ENCODE results near the gene EFEMP2.

EFEMP2 gene

DNA sequence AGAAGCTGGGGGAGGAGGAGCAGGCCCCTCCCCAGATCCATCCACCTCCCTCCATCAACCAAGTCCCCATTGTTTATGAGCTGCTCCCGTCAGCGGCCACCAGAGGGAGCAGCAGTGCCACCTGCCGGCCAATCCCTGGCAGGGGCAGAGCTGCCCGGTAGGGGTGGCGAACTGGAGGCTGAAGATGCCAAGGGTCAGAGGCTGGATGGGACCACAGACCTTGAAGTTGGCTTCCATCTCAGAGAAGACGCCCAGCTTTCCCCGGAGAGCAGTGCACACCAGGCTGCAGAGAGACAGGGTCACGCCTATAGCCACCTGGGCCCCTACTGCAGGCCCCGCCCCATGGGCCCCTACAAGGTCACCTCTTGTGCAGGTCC, 12.1 kb upstream of the EFEMP2 start:
- peak; percentile 62 for DNase-seq

DNA sequence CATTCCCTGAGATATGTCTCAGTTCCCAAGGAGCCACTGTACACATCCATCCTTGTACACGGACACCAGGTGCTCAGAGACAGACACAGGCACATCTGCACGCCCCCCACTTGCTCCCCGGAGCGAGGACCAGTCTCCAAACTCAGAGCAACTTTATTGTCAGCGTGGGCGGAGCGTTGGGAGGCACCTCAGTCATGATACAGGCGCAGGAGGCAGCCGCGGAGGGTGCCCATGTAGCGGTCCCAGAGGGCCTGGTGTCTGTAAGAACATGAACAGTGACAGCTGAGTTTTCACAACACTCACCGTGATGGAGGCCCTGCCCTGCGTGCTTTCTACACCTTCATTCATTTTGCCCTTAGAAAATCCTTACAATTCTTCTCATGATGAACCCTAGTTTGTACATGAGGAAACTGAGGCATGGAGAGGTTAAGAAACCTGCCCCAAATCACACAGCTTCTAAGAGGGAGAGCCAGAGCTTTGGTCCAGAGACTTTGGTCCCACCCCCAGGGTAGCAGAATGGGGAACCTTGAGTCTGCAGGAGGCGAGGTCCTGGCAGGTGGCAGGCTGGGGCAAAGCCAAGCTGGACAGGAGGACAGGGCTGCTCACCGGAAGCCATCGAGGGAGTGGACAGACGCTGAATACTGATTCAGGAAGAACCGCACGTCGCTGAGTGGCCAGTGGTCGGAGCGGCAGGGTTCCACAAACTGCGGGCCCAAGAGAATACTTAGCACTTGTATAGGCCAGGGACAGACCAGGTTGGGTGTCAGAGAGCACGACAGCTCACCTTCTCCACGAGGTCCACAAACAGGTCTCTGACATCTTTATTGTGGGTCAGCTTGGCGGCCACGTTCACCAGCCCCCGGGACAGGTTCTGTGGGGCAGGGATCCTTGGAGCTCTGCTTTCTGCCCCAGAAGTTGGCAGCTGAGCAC, 11.5 kb upstream of the EFEMP2 start:
- no peak for DNase-seq

DNA sequence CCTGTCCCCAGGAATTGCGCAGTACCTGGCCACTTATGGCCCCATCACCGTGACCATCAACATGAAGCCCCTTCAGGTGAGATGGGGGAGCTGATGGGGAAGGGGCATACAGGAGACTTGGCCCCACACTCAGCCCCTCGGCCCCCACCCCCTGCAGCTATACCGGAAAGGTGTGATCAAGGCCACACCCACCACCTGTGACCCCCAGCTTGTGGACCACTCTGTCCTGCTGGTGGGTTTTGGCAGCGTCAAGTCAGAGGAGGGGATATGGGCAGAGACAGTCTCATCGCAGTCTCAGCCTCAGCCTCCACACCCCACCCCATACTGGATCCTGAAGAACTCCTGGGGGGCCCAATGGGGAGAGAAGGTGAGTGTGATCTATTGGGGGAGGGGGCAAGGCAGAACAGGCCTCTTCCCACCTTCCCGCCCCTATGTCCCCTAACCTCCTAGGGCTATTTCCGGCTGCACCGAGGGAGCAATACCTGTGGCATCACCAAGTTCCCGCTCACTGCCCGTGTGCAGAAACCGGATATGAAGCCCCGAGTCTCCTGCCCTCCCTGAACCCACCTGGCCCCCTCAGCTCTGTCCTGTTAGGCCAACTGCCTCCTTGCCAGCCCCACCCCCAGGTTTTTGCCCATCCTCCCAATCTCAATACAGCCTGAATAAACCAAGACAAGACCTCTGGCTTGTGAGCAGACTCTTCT, 10.6 kb upstream of the EFEMP2 start:
- no peak for DNase-seq

DNA sequence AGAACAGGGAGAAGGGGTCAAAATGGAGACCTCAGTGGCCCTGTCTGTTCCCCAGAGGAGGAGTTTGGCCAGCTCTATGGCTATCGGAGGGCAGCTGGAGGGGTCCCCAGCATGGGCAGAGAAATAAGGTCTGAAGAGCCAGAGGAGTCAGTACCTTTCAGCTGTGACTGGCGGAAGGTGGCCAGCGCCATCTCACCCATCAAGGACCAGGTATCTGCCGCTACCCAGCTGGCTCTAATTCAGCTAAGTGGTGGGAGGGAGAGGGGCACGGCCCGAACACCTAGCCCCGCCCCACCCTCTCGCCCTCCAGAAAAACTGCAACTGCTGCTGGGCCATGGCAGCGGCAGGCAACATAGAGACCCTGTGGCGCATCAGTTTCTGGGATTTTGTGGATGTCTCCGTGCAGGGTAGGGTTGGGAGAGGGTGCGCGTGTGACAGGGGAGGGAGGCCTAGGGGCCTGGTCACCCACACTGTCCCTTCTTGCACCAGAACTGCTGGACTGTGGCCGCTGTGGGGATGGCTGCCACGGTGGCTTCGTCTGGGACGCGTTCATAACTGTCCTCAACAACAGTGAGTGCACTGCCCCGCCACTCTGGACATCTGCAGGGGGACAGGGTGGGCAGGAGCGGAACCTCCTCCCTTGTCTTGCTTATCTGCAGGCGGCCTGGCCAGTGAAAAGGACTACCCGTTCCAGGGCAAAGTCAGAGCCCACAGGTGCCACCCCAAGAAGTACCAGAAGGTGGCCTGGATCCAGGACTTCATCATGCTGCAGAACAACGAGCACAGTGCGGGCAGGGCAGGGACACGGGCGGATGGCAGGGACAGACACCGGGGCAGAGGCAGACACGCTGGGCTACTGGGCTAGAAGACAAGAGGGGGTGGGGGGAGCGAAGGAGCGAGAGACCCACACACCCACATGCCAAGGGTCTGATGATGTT, 9.8 kb upstream of the EFEMP2 start:
- DNase-seq, result no peak

DNA sequence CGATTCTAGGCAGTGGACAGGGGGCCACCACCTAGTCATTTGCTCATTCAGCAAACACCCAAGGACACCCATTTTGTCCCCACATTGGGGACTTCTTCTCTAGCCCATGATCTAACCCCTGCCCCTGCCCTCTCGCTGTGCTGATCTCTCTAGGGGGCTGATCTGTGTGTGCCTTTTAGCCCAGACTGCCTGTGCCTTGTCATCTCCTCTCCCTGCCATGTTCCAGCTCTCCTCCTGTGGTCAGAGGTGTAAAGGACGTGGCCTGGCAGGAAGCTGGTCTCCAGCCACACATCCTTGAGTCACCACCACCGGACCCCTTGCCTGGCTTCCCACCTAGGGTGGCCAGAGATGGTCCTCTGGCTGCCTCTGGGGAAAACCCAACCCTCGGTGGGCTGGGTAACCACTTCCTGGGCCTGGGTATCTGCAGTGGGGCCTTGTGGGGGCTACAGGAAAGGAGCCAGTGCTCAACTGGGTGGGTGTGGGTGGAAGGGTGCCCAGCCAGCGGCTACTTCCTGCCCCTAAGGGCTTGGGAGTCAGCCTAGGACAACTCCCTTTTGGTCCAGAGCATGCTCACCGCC, 8.3 kb upstream of the EFEMP2 start:
- no peak for DNase-seq

DNA sequence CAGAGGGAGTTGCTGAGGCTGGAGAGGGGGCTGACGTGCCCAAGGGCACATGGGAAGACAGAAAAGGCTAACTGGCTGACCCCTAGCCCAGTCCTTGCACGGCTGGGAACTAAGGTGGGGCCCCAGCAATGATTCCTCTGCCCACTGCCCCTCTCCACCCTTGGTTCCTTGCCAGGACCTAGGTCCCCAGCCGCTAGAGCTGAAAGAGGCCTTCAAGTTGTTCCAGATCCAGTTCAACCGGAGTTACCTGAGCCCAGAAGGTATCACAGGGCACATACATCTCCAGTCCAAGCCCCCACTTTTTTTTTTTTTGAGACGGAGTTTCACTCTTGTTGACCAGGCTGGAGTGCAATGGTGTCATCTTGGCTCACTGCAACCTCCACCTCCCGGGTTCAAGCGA, 7.4 kb upstream of the EFEMP2 start:
- DNase-seq, result no peak

DNA sequence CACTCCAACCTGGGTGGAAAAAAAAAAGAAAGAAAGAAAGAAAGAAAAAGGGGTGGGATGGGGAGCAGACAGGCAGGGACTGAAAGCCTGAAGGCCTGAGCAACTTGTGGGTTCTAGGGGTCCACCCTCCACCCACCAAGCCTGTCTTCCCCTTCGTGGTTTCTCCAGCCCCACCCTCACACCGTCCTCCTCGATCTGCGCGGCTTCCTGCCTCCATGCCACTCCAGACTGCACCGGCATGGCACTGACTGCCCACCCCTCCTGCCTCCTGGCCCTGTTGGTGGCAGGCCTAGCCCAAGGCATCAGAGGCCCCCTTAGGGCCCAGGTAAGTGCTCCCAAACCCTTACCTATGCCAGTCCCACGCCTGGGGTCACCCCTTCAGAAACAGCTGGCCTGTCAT, 7.0 kb upstream of the EFEMP2 start, which contains the start of gene CTSW:
TSS of gene CTSW (plus strand) at position 221 of the 400 bp plus-strand sequence. CDS start at position 239, 18 bp downstream.
- DNase-seq, result no peak

DNA sequence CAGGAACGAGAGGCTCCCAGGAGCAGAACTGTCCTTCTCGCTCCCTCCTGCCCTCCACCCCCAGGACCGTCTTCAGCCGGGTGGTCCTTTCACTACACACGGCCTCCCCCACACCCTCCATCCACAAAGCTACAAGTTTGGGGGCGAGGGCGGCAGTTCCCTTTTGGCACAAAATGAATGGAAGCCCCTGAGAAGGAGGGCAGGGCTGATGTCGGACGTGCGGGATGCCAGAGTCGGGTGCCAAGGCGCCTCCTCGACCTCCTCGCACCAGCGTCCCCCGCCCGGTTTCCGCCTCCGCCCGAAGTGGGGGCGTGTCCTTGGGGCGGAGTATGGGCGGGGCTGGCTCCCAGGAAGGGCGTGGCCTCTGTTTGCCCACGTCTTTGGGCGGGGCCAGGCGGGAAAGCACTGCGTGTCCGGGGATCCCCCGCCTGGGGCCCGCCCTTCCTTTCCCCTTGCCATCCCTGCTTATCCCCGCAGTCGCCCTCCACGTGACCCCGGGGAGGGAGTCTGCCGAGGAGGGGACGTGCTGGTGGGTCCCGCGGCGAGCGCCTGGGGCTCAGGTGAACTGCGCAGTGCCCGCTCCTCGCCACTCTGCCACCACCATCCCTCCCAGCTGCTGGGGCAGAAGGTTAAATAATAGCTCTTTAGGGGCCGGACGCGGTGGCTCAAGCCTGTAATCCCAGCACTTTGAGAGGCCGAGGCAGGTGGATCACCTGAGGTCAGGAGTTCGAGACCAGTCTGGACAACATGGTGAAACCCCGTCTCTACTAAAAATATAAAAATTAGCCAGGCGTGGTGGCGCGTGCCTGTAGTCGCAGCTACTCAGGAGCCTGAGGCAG, 937 bp upstream of the EFEMP2 start:
- DNase-seq, result peak; percentile 92

DNA sequence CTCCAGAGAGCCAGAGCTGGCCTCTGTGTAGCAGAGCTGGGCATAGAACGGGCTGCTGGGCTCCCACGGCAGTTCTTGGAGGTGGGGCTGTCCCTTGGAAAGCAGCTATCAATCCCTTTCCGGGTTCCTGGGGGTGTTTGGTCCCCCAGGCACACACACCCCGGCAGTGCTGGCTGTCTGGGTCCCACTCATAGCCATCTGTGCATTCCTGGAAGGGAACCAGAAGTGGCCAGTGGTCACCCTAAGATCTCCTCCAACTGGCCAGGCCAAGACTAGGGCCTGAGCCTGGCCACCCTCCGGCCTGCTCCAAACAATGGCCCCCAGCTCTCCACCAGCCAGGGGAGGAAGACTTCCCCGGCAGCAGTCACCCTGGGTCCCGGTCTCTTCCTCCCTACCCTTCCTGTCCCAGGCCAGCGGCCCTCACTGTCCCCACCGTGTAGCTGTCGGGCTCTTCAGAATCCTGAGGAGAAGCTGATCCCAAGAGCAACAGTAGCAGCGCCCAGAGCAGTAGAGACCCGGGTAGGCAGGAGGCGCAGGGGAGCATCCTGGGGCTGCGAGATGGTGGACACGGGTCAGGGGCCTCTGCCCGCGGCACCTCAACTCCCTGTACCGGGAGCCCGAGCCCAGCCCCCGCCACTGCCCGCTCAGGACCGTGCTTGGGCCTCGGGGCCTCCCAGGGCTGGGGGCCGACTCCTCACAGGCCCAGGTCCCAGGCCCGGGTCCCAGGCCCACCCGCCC, 620 bp downstream of the EFEMP2 start:
- no peak for DNase-seq

DNA sequence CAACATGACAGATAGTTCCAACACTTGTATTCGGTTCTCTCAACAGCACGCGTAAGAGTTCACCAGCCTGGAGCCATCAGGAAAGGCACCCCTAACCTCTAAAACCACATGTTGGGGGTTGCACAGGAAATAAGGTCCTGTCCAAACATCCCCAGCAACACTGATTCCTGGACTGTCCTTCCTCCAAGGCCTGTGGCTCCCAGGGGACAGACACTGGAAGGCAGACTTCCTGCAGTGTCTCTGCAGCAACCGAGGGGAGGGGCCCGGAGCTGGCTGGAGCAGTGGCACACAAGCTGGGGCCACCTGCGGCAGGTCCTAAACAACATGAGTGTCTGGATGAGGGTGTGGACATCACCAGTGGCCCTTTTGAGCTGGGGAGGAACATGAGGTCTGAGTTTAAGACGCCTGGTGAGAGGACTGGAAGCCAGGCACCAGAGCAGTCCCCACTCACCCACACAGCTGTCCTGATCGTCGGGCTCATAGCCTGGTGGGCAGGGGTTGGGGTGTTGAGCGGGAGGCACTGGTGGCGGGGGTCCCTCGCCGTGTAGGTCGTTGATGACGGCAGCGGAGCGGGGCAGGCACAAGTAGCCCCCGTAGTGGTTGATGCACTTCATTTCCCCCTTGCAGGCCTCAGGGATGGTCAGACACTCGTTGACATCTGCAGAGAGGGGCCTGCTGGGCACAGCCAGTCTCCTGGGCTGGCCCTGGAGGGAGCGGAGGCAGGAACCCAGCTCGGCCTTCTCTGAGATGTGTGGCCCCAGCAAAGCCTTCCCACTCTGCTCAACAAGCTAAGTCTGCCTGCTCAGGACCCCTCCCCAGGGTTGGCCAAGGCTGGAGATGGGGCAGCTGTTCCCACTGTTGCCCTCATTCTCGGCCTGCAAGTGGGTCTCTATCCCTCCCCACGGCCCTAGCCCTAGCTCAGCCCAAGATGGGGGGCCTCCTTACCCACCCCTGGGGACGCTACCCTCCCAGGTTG, 1.6 kb downstream of the EFEMP2 start:
- no peak for DNase-seq

DNA sequence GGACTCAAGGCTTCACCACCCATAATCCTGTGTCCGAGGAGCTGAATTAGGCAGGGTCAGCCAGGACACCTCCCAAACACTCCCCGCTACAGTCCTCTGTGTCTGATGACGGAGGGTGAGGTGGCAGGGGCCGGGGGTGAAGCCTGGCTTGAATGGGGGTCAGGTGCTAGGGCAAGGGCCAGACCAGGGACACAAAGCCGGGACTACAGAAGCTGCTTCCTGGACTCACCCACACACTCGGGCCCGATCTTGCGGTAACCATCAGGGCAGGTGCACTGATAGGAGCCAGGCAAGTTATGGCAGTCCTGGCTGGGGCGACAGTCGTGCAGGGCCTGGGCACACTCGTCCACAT, 2.3 kb downstream of the EFEMP2 start:
- no peak for DNase-seq

DNA sequence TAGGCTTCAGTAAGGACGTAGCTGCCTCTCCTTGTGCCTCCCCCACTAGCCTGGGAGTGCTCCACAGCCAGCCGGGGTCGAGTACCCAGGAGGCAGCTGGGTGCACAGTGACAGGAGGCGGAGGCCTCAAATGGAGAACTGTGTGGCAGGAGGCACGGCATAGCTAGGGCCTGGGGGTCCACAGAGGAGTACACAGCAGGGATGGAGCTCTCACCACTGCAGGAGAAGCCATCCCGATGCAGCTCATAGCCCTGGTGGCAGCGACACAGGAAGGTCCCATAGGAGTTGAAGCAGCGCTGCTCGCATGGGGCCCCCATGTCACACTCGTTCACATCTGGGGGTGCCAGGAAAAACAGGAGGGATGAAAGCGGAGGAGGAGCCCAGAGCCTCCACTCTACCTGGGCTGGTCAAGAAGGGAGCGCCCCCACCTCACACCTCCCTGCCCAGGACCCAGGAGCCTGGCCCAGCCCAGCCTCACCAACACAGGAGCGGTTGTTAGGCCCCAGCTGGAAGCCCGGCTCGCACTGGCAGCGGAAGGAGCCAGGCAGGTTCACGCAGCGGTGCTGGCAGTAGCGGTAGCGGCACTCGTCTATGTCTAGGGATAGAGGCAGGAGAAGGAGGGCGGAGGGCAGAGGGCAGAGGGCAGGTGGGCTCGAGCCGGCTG, 2.8 kb downstream of the EFEMP2 start:
- DNase-seq, result no peak

DNA sequence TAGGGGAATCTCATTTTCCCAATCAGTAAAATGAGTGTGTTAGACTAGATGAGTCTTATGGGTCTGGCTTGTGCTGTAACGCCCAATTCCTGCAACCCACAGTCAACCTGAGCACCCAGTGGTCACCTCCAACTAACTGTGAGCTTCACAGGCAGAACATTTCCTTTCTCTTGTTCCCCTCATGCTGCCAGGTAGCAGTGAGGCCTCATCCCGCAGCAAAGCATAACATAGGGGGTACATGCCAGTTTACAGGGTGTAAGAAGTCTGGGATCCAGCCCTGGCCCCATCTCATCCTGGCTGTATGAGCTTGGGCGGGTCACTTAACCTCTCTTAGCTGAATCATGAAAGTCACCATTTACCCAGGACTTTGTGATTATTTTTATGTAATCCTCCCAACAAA, 3.7 kb downstream of the EFEMP2 start:
- no peak for DNase-seq

DNA sequence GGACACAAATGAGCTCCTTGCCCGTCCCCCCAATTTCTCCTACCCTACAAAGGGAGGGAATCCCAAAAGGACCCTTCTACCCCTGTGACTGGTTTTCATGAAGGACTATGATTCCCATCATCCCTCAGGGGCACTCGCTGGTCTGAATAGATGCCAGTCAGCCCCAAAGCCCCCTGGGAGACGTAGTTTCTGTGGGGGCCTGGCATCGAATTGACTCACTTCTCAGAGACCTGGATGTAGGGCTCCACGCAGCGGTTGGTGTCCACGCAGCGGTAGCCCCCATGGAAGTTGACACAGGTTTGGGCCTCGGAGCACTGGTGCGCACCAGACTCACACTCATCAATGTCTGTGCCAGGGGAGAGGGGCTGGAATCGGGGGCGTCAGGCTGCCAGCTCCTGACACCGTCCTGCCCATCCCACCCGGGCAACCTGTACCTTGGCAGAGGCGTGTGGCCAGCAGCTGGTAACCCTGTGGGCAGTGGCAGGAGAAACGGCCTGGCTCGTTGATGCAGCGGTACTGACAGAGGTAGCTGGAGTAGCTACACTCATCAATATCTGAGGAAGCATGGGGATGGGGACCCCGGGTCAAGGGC, 4.4 kb downstream of the EFEMP2 start:
- no peak for DNase-seq

DNA sequence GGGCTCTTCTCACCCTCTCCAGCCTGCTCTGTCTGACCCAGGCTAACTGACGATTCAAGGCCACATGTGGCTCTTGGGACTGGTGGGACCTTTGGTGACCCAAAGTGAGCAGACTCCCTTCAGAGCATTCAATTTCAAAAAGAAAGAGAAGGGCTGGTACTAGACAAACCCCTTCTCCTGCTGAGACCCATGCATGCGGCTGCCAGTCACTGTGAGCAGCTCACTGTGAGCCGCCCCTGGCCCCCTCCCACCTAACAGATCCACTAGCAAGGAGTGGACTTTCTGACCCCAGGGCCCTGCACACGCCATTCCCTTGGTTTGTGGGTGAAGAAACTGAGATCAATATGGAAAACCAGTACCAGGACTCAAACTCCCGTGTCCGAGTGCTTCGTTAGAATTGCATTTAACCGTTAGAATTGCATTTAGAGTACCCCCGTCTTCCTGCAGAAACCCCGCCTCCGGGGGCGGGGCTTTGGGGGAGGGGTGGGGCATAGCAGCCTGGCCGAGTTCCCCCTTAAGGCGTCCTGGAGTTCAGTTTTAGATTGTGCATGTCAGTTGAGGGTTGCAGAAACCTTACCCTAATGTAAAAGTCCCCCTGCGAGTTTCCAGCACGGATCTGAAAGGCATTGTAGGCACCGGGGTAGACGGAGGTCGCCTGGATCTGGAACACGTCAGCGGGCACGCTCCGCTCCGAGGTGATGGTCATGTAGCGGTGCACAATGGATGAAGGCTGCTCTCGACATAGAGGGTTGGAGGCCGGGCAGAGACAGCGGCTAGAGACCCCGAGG, 5.1 kb downstream of the EFEMP2 start:
- no peak for DNase-seq

DNA sequence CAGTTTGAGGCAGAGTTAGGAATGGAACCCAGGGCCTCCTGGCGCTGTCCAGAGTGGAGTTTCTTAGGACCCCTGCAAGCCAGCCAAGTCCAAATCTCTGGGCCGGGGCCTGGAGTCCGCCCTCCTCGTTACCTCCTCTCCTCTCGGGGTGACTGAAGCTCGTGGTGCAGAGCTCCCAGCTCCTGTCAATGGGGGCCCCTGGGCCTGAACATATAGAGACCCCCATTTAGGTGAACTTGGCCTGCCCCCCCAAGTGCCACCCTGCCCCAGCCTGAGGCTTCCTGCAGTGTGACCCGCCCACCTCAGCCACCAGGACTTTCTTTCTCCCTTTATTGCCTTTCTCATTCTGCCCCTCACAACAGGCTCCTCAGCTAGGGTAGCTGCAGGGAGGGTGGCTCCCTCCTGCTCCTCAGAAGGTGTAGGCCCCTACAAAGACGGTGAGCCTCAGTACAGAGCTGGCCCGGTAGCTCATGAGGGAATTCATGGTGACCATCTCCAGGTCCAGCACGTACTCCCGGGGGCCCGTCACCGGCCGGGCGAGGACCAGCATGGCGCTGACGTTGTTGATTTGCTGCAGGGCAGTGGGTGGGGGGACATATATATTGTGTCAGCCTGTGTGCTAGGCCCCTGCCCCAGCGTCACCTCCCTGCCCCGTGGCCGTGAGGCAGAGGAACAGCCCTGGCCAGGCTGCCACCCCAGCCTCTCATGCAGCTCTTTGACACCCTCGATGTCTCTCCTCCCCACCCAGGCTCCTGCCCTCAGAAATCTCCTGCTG, 5.9 kb downstream of the EFEMP2 start:
- DNase-seq, result no peak

DNA sequence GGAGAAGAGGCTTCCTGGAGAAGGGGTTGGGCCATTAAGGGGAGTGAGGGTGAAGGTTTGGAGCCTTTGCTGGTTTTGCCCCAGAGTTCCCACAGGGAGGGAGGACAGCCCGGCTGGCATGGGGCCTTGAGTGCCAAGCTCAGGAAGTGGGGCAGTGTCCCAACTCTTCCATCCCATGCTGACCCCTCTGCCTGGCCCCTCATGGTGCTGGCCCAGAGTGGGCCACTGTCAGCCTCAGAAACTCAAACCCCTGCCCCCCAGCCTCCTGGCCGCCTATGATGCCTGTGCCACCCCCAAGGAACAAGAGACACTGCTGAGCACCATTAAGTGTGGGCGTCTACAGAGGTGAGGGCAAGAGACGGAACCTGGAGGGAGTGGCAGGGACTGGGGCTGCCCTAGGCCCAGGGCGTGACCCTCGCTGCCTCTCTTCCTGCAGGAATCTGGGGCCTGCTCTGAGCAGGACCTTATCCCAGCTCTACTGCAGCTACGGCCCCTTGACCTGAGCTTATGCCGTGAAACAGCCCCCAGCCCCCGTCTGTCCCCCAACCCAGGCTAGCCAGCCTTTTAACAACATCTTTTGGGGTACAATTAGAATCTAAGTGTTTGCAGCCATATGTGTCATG, 6.9 kb downstream of the EFEMP2 start:
- no peak for DNase-seq
